MM.1S (cell line): ENCODE measurements around the gene LARP6.
A peak's percentile ranks its signal among the peaks of the same experiment; 100 is the strongest.

Experiments
- DNase-seq: peaks from one replicate; pipeline ENCODE4 v3.0.0-alpha.2; 2015
- H2AFZ ChIP-seq: fragments of 300-600 bp; sonication (generic); 2 replicates; pipeline ENCODE4 v1.6.0; 2016; ENCODE audit warnings: antibody characterized with exemption, low read length
- H3F3A ChIP-seq: fragments of 300-600 bp; sonication (generic); 2 replicates; pipeline ENCODE4 v1.6.1; 2016; ENCODE audit warnings: mild to moderate bottlenecking, antibody characterized with exemption, low read length, moderate library complexity, mixed read lengths; ENCODE audit not compliant: insufficient read depth
- H3K27ac ChIP-seq: fragments of 300-600 bp; sonication (generic); 2 replicates; pipeline ENCODE4 v1.5.1; 2016; ENCODE audit warnings: mild to moderate bottlenecking, low read length
- H3K27me3 ChIP-seq: fragments of 300-600 bp; sonication (generic); replicated peaks from 2 replicates; pipeline ENCODE4 v1.6.0; 2016; ENCODE audit warnings: low read length; ENCODE audit not compliant: insufficient read depth
- H3K36me3 ChIP-seq: fragments of 300-600 bp; sonication (generic); replicated peaks from 2 replicates; pipeline ENCODE4 v1.6.1; 2016; ENCODE audit warnings: mild to moderate bottlenecking, low read length, mixed read lengths; ENCODE audit not compliant: insufficient read depth
- H3K4me1 ChIP-seq: fragments of 300-600 bp; sonication (generic); 2 replicates; pipeline ENCODE4 v1.6.1; 2016; ENCODE audit warnings: low read length, mixed read lengths
- H3K4me2 ChIP-seq: fragments of 300-600 bp; sonication (generic); 2 replicates; pipeline ENCODE4 v1.6.0; 2016; ENCODE audit warnings: low read depth, low read length
- H3K4me3 ChIP-seq: fragments of 300-600 bp; sonication (generic); 2 replicates; pipeline ENCODE4 v1.5.1; 2016; ENCODE audit warnings: low read length, mixed read lengths
- H3K79me2 ChIP-seq: fragments of 300-600 bp; sonication (generic); 2 replicates; pipeline ENCODE4 v1.6.1; 2016; ENCODE audit warnings: mixed run types, low read length, mixed read lengths
- H3K9ac ChIP-seq: fragments of 300-600 bp; sonication (generic); 2 replicates; pipeline ENCODE4 v1.6.1; 2016; ENCODE audit warnings: low read length, mixed read lengths
- H3K9me2 ChIP-seq: fragments of 300-600 bp; sonication (generic); replicated peaks from 2 replicates; pipeline ENCODE4 v1.6.1; 2016; ENCODE audit warnings: mild to moderate bottlenecking, low read length, mixed read lengths; ENCODE audit not compliant: insufficient read depth
- H3K9me3 ChIP-seq: fragments of 300-600 bp; sonication (generic); replicated peaks from 2 replicates; pipeline ENCODE4 v1.6.1; 2016; ENCODE audit warnings: mild to moderate bottlenecking, low read length, mixed read lengths; ENCODE audit not compliant: insufficient read depth
- H4K20me1 ChIP-seq: fragments of 300-600 bp; sonication (generic); 2 replicates; pipeline ENCODE4 v1.6.1; 2016; ENCODE audit warnings: mild to moderate bottlenecking, low read length, moderate library complexity, mixed read lengths; ENCODE audit not compliant: insufficient read depth
- EZH2 ChIP-seq: fragments of 300-600 bp; sonication (generic); optimal IDR thresholded peaks from 2 replicates; pipeline ENCODE3; 2017; ENCODE audit warnings: low read depth, mild to moderate bottlenecking, antibody characterized with exemption, low read length, mixed read lengths
- EZH2phosphoT487 ChIP-seq: fragments of 300-600 bp; sonication (generic); IDR thresholded peaks from 2 replicates; pipeline ENCODE4 v1.6.1; 2018; ENCODE audit warnings: antibody characterized with exemption, low read length
- TF ChIP-seq, protein P1 (sequence below): fragments of 300-600 bp; sonication (generic); IDR thresholded peaks from 2 replicates; pipeline ENCODE4 v1.5.1; 2016; ENCODE audit warnings: antibody characterized with exemption, low read length, mixed read lengths

Gene LARP6

GRCh38 chr15:70855764-70856163, 1.8 kb upstream of the LARP6 start:
- Histone ChIP-seq H3K79me2 (no peaks in the 10 kb centered on the region), H2AFZ (no peak overlapping the region), H3K9me3 (no peaks in the 10 kb centered on the region), H4K20me1 (no peaks in the 10 kb centered on the region), H3K4me3 (no peak overlapping the region), H3K27ac (no peak overlapping the region), H3F3A (no peaks in the 10 kb centered on the region), H3K27me3 (no peaks in the 10 kb centered on the region), H3K9ac (no peak overlapping the region), H3K4me1 (peaks cover 7% of the 10 kb centered on the region; the same call in 1 of the 2 replicates), H3K36me3 (no peaks in the 10 kb centered on the region), H3K9me2 (no peaks in the 10 kb centered on the region), H3K4me2 (no peak overlapping the region)
- TF ChIP-seq EZH2 (no peak), EZH2phosphoT487 (no peak)
- TF ChIP-seq, protein P1, sequence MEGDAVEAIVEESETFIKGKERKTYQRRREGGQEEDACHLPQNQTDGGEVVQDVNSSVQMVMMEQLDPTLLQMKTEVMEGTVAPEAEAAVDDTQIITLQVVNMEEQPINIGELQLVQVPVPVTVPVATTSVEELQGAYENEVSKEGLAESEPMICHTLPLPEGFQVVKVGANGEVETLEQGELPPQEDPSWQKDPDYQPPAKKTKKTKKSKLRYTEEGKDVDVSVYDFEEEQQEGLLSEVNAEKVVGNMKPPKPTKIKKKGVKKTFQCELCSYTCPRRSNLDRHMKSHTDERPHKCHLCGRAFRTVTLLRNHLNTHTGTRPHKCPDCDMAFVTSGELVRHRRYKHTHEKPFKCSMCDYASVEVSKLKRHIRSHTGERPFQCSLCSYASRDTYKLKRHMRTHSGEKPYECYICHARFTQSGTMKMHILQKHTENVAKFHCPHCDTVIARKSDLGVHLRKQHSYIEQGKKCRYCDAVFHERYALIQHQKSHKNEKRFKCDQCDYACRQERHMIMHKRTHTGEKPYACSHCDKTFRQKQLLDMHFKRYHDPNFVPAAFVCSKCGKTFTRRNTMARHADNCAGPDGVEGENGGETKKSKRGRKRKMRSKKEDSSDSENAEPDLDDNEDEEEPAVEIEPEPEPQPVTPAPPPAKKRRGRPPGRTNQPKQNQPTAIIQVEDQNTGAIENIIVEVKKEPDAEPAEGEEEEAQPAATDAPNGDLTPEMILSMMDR, result no peak
- peak; percentile 21 for DNase-seq

DNA sequence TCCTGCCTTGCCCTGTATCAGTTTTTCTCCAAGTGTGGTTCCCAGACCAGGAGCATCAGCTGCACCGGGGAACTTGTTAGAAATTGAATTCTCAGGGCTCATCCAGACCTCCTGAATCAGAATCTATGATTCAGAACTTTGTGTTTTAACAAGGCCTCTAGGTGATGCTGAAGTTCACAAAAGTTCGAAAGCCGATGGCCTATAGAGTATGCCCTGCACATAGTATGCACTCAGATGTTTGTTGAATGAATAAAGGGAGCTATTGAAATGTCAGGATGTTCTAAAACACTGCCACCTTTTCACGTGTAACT, 664 bp upstream of the LARP6 start:
- Histone ChIP-seq H4K20me1 (no peaks in the 10 kb centered on the region), H3K9me2 (no peaks in the 10 kb centered on the region), H3K4me1 (peaks cover 7% of the 10 kb centered on the region; the same call in 1 of the 2 replicates), H3K4me2 (peak overlapping the region; percentile 66; the same call in 1 of the 2 replicates), H3F3A (no peaks in the 10 kb centered on the region), H3K4me3 (no peak overlapping the region), H3K9ac (no peak overlapping the region), H3K36me3 (no peaks in the 10 kb centered on the region), H3K9me3 (no peaks in the 10 kb centered on the region), H3K27ac (no peak overlapping the region), H3K79me2 (no peaks in the 10 kb centered on the region), H3K27me3 (no peaks in the 10 kb centered on the region), H2AFZ (peak overlapping the region; percentile 54)
- no peak for DNase-seq
- no peak for TF ChIP-seq EZH2
- TF ChIP-seq, protein P1, result no peak

DNA sequence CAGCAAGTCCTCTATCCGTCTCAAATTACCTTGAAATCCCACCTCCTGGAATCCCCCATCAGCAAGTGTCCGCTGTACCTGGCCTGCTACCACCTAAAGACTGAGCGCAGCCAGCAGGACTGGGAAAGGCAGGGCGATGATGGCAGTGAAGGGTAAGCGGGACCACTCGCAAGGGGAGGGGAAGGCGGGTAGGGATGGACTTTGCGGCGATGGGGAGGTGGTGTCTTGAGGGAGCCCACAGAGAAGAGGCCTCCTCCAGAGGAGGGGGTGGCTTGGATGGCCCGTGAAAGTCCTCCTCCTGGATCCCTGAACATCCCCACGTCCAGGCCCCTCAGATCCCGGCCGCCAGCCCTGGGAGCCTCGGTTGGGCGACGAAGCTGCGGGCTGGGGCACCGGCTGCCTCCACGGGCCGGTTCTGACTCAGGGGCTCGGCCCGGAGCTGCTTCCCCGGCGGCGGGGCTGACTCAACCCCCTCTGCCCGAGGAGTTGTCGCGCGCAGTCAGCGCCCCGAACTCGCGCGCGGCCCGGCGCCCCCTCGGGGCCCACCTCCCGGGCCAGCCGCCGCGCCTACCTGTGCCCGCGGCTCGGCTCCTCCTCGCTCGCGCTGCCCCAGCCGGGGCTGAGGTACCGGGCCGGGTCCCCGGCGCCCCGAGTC, 512 bp downstream of the LARP6 start:
- no peak for DNase-seq
- H4K20me1 ChIP-seq, result no peaks in the 10 kb centered on the region
- no peak overlapping the region for H3K9ac ChIP-seq
- H3K9me2 ChIP-seq, result no peaks in the 10 kb centered on the region
- peak overlapping the region; percentile 50; the same call in 1 of the 2 replicates for H3K4me2 ChIP-seq
- no peaks in the 10 kb centered on the region for H3K9me3 ChIP-seq
- H2AFZ ChIP-seq, result no peak overlapping the region
- TF ChIP-seq EZH2phosphoT487 (no peak), EZH2 (no peak)
- TF ChIP-seq, protein P1, result no peak
- no peaks in the 10 kb centered on the region for H3K36me3 ChIP-seq
- H3K27me3 ChIP-seq, result no peaks in the 10 kb centered on the region
- no peaks in the 10 kb centered on the region for H3F3A ChIP-seq
- H3K4me3 ChIP-seq, result peak overlapping the region; percentile 25; the same call in 1 of the 2 replicates
- no peak overlapping the region for H3K27ac ChIP-seq
- H3K4me1 ChIP-seq, result peaks cover 7% of the 10 kb centered on the region; the same call in 1 of the 2 replicates
- no peaks in the 10 kb centered on the region for H3K79me2 ChIP-seq
